Stimulated activated CD4-positive, alpha-beta T cell treated with anti-CD3 and anti-CD28 coated beads, Interleukin-15, amount 100 ng/mL, for 24 hours (primary cell): ENCODE measurements around the gene KLF18.
"Not testable (repeated sequence)": the region's sequence is repeated elsewhere in the genome, so short reads cannot be mapped to it uniquely, and the experiment has no call there.

Experiments used
- DNase-seq: peaks from one replicate; pipeline ENCODE4 v3.0.0-alpha.2; 2020

Gene KLF18

GRCh38 chr1:44119525-44119924 lies 21.9 kb downstream of the KLF18 start:
- no peak for DNase-seq

GRCh38 chr1:44118682-44119081 lies 22.7 kb downstream of the KLF18 start, which contains the start of gene KLF17:
Gene KLF17 (plus strand): TSS chr1:44118821. CDS start chr1:44118908, 87 bp downstream.
- no peak for DNase-seq

DNA sequence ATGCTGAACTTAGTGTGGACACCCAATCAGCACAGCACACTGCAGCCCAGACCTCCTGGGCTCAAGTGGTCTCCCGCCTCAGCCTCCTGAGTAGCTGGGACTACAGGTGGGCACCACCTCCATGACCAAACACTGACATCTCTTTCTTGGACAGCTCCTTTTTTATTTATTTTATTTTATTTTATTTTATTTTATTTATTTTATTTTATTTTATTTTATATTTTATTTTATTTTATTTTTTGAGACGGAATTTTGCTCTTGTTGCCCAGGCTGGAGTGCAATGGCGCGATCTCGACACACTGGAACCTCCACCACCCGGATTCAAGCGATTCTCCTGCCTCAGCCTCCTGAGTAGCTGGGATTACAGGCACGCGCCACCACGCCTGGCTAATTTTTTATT lies 24.2 kb downstream of the KLF18 start:
- not testable (repeated sequence) for DNase-seq

DNA sequence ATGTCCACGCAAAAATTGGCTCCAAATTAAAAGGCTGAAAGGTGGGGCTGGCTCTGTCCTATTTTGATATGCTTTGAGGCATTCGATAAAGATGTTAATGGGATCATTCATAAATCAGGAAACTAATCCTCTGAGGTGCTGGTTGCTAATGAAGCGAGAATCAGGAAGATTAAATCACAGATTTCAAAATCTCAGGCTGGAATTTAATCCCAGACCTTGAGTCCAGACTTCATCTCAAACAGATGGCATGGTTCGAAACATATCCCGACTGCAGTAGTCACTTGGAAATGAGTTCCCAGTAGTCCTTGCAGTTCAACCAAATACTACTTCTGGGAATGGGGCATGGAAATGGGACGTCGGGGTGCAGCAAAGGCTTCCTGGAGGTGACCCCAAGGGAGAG lies 27.3 kb downstream of the KLF18 start:
- no peak for DNase-seq

- no peak for DNase-seq
Measured at GRCh38 chr1:44113095-44113609, 28.3 kb downstream of the KLF18 start.

GRCh38 chr1:44112486-44112885 lies 28.9 kb downstream of the KLF18 start:
- DNase-seq = no peak

GRCh38 chr1:44111861-44112260 lies 29.6 kb downstream of the KLF18 start:
- no peak for DNase-seq

- DNase-seq = no peak
Measured at GRCh38 chr1:44110916-44111315, 30.5 kb downstream of the KLF18 start.

- DNase-seq = no peak
Measured at GRCh38 chr1:44108971-44109370, 32.5 kb downstream of the KLF18 start.

GRCh38 chr1:44108241-44108640 lies 33.2 kb downstream of the KLF18 start:
- no peak for DNase-seq

GRCh38 chr1:44105810-44106209 lies 35.6 kb downstream of the KLF18 start:
- DNase-seq = no peak

DNA sequence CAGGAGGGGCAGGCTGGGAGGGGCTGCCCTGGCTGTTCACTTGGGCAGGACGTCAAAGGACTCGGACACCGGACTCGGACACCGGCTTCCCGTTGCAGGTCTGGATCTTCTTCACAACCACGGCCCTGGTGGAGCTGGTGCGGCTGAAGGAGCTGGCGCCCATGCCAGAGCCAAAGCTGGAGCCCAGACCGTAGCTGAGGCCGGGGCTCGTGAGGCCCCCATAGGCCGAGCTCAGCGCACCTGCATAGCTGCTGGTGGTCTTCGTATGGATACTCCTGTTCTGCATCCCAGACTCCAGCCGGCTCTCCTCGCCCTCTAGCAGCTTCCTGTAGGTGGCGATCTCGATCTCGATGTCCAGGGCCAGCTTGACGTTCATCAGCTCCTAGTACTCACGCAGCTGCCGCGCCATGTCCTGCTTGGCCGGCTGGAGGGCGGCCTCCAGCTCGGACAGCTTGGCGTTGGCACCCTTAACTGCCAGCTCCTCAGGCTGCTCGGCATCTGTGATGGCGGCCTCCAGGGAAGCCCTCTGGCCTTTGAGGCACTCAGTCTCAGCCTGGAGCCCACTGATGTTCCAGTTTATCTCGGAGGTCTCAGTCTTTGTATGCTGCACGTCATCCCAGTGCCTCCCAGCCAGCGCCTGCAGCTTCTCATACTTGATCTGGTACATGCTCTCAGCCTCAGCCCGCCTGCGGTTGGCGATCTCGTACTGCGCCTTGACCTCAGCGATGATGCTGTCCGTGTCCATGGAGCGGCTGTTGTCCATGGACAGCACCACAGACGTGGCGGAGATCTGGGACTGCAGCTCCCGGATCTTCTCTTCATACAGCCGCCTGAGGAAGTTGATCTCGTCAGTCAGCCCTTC lies 37.9 kb downstream of the KLF18 start:
- peak; percentile 16 for DNase-seq

DNA sequence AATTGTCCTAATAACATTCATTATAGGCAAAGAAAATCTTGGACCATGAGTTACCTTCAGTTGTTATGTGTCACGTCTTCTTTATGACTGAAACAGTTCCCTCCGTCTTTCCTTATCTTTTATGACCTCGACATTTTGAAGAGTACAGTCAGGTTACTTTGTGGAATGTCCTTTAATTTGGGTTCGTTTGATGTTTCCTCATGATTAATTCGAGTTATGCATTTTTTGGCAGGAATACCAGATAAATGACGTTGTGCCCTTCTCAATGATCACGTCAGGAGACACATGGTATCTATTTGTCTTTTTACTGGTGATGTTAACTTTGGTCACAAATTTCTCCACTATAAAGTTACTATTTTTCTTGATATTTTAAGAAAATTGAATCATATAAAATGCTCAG lies 40.1 kb downstream of the KLF18 start:
- no peak for DNase-seq

DNA sequence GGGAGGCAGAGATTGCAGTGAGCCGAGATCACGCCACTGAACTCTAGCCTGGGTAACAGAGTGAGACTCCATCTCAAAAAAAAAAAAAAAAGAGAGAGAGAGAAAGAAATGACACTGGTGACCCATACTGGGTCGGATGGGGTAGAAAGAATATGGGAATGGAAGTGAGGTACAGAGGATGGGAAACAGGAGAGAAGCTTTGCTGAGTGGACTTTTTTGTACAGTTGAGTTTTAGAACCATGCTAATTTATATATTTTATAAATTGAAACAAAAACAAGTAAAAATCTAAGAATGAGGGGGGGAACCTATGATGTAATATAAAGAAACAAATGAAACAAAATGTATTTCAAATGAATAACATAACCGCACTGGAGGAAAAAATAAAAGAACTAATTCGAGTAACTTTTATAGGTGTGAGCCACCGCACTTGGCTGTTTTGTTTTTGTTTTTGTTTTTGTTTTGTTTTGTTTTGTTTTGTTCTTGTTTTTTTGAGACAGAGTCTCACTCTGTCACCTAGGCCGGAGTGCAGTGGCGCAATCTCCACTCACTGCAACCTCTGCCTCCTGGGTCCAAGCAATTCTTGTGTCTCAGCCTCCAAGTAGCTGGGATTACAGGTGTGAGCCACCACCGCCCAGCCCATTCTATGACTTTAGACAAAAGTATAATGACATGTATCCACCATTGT lies 41.1 kb downstream of the KLF18 start:
- no peak for DNase-seq

- no peak for DNase-seq
Measured at GRCh38 chr1:44094047-44094446, 47.4 kb downstream of the KLF18 start.

- no peak for DNase-seq
Measured at GRCh38 chr1:44090429-44091252, 50.8 kb downstream of the KLF18 start.

GRCh38 chr1:44089371-44090048 lies 51.9 kb downstream of the KLF18 start:
- no peak for DNase-seq
